UCSD-AML1 (cell line): ENCODE measurements around the gene SUPT5H.

Experiments
- DNase-seq: peaks from one replicate; lab custom pipeline; 2025; ENCODE audit not compliant: unreplicated experiment; lab: John Stamatoyannopoulos, UW

Gene SUPT5H

DNA sequence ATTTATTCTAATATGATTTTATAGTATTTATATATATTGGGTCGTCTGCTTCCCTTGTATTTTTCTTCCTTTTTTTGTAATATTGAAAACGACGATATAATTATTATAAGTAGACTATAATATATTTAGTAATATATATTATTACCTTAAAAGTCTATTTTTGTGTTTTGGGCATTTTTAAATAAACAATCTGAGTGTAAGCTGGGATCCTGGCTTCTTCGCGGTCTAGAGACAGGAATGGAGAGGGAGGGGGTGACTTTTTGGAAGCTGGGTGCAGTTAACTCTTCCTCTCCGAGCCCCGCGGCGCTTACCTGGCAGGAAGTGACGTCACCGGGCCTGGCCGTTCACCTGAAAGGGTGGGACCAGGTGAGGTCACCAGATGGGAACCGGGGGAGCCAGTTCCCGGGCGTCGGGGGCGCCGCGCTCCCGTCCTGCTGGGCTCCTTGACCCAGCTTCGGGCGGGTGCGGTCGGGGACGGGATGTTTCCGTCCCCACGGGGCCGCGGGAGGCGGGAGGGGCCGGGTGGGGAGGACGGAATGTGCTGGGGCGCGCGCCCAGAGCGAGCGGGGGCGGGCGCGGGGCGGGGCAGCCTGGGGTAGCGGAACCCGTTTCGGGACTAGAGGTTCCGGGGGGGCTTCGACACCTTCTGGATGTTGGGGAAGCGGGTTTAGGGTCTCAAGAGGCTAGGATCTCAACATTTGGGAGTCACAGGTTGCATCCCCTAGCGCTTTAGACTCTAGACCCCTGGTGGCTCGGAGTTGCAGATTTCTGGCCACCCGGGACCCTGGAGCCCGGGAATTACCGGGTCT is 36.0 kb upstream of the SUPT5H start:
- DNase-seq = peak; percentile 78

DNA sequence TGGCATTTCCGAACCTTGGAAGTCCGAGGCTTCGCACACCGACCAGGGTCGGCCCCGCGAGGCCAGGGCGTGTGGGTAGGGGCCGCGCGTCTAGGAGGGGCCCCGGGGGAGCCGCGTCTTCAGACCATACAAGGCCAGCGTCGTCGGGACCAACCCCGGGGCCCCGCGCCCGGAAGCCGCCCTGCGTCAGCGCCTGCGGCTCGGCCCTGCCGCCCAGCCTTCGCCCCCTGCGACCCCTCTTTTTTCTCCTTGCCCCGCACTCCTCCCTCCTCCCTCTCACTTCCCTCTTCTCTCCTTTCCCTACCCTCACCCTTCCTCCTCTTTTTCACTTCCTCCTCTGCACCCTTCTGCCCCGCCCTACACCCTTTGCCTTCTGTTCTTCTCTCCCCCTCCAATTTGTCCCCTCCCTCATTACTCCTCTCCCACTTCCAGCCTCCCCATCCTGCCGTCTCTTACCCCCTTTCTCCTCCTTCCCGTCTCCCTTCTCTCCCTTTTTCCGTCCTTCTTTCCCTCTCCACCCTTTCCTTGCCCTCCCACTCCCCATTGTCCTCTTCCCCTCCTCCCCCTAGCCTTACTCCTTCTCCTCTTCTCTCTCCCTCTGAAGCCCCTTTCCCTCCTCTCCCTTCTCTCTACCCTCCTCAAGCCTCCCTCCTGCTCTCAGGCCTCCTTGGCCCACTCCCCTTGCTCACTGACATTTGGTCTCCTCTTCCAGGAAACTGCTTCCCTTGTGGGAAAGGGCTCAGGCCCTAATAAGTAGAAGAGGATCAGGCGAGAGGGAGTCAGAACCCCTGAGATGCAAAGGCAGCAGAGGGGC is 35.2 kb upstream of the SUPT5H start:
- peak; percentile 78 for DNase-seq

GRCh38 chr19:39410831-39411080 is 34.6 kb upstream of the SUPT5H start:
- no peak for DNase-seq

GRCh38 chr19:39411081-39411831 is 34.1 kb upstream of the SUPT5H start:
- DNase-seq = peak; percentile 48

GRCh38 chr19:39411832-39412099 is 33.6 kb upstream of the SUPT5H start:
- DNase-seq = peak; percentile 91

GRCh38 chr19:39412100-39412866 is 33.1 kb upstream of the SUPT5H start, which contains the start of gene PLEKHG2:
Gene PLEKHG2 (plus strand): TSS chr19:39412669. CDS start chr19:39414087, 1,418 bp downstream.
- DNase-seq = peak; percentile 98

GRCh38 chr19:39412867-39413271 is 32.5 kb upstream of the SUPT5H start:
- no peak for DNase-seq

DNA sequence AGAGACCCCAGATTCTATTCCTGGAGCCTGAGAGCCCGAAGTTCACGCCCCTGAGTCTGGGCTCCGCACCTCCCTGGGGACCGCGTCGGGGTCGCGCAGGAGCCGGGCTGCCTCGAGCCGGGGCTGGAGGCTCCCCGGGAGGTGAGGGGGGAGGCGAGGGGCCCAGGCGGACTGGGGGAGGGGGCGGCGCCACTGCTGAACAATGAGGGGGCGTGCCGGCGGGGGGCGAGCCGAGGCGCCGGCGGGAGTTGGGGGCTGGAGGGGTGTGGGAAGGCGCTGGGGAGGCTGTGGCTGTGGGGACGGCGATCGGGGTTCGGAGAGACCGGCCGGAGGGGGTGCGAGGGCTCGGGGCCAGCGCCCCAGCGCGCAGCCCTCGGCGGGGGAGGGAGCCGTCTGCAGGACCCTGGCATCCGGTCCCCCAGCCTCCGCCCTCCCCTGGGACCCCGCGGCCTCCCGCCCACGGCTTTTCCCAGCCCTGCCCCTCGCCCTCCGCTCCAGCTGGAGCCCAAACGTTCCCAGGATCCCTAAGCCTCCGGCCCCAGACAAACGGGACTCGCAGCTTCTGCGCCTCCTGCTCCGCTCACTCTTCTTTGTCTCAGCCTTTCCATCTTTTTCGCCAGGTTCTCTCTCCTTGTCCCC is 32.0 kb upstream of the SUPT5H start:
- DNase-seq = peak; percentile 60

DNA sequence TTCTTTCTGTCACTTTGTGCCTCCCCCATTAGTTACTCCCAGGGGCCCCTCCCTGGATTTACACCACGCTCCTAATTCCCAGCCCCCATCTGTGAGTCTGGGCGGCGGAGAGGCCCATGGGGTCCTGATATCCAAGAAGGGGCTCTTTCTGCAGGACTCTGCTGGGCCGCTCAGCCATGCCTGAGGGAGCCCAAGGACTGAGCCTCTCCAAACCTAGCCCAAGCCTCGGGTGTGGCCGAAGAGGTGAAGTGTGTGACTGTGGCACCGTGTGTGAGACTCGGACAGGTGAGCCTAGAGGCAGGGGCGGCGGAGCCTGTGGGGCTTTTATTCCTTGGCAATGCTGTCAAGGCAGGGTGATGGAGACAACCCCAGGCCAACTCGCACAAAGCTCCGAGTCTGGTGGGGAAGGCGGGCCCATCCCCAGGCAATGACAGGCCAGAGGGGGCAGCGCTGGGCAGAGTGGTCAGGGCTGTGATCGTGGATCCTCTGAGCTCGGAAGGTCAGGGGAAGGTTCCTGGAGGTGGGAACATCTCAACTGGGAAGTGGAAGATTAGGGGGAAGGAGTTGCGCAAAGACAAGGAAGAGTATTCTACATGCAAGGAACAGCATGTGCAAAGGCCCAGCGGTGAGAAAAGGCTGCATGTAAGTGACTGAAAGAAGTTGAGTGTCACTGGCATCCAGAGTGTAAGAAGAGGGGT is 31.3 kb upstream of the SUPT5H start:
- DNase-seq = peak; percentile 42

DNA sequence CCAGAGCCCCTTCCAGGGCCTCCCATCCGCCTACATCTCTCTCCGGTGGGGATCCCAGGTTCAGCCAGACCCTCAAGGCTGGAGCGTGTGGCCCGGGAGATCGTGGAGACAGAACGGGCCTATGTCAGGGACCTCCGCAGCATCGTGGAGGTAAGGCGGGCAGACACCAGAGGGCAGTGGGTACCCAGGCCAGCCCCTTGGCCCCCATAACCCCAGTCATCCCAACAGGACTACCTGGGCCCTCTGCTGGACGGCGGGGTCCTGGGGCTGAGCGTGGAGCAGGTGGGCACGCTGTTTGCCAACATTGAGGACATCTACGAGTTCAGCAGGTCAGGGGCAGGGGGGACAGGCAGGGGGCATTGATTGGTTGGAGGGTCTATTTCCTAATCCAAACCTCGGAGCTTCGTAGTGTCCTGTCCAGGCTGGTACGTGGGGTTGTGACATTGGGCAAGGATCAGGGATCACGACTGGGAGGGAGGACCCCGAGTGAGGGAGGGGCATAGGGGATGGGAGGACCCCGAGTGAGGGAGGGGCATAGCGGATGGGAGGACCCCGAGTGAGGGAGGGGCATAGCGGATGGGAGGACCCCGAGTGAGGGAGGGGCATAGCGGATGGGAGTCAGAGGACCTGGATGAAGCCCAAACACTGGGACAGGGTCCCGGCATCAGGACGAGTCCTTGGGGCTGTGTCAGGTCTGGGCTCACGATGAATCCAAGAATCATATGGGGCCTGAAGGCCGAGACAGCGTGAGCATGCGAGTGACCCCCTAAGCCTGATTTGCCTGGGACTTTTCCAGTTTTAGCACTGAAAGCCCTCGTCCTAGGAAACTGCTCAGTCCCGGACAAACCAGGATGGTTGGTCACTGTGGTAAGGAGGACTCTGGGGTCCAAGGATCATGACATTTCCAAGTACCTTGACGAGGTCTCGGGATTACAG is 30.0 kb upstream of the SUPT5H start:
- no peak for DNase-seq

DNA sequence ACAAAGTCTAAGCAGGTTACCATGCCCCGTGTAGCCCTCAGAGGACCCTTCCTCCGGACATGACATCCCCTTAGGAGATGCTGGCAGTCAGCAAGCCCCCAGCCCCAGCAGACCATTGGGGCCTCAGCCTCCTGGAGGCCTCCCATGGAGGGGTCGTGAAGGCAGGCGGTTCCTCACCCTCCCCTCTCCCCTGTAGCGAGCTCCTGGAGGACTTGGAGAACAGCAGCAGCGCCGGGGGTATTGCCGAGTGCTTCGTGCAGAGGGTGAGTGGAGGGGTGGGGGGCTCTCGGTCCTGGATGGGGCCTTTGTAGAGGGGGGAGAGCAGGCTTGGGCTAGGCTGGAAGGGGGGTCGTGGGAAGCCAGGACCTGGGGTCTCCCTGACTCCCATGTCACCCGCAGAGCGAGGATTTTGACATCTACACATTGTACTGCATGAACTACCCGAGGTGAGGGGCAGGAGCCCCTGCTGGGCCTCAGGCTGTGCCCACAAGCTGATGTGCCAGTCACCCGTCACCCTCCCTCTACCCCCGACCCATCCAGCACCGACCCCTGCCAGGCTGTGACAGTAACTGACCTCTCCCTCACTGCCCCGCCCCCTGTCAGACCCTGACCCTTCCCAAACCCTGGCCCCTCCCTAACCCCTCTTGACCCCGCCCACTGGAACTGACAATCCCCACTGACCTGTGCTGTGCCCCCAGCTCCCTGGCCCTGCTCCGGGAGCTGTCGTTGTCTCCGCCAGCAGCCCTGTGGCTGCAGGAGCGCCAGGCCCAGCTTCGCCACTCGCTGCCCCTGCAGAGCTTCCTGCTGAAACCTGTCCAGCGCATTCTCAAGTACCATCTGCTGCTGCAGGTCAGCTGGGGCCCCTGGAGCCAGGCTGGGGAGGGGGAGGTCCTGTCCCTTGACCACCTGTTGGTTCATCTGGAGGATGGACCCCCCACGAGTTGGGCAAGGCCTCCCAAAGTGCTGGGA is 28.9 kb upstream of the SUPT5H start:
- DNase-seq = no peak

- DNase-seq = no peak
Observed at GRCh38 chr19:39417463-39418181, 27.8 kb upstream of the SUPT5H start.

DNA sequence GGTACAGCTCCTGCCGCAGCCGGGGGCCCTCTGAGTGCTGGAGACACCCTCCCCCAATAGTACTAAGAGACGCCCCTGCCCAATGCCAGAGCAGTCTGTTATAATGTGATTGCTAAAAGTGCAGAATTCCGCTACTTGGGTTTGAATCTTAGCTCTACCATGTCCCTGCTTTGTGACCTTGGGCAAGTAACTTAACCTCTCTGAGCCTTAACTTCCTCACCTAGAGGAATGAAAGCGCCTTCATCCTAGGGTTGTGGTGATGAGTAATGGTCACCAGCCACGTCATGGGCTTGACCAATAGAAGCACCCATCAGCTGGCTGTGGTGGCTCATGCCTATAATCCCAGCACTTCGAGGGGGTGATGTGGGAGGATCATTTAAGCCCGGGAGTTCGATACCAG is 26.4 kb upstream of the SUPT5H start:
- no peak for DNase-seq

GRCh38 chr19:39420769-39421168 is 24.6 kb upstream of the SUPT5H start:
- no peak for DNase-seq

- DNase-seq = no peak
Observed at GRCh38 chr19:39422020-39422419, 23.4 kb upstream of the SUPT5H start.

DNA sequence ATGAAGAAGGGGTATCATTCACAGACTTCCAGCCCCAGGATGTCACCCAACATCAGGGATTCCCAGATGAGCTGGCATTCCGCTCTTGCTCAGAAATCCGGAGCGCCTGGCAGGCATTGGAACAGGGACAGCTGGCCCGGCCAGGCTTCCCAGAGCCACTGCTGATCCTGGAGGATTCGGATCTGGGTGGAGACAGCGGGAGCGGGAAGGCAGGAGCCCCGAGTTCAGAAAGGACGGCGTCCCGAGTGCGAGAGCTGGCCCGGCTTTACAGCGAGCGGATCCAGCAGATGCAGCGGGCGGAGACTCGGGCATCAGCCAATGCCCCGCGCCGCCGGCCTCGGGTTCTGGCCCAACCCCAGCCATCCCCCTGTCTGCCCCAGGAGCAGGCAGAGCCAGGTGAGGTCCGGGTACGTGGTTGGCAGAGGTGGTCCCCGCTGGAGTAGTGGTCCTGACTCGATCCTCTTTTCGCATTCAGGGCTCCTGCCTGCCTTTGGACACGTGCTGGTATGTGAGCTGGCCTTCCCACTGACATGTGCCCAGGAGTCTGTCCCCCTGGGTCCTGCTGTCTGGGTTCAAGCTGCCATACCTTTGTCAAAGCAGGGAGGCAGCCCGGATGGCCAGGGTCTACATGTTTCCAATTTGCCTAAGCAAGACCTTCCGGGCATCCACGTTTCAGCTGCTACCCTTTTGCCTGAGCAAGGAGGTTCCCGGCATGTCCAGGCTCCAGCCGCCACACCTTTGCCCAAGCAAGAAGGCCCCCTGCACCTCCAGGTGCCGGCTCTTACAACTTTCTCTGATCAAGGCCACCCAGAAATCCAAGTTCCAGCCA is 21.9 kb upstream of the SUPT5H start:
- no peak for DNase-seq
